Stimulated activated memory B cell treated with anti-CD40 and anti-IgM and Interleukin-4, amounts not matched to agents 10 μg/mL and 1 μg/mL and 100 μg/mL, for 72 hours (primary cell): ENCODE data around the gene HSPD1.
"Not testable (repeated sequence)": the region's sequence is repeated elsewhere in the genome, so short reads cannot be mapped to it uniquely, and the experiment has no call there.

Source experiments
- ATAC-seq: fragments of 150-1000 bp; cut with Tn5 transposase; 2 replicates; pipeline ENCODE4 v1.10.0; 2021
- H3K27ac Mint-ChIP-seq: one replicate; pipeline ENCODE4 v1.8.0; 2022; ENCODE audit warnings: mild to moderate bottlenecking, mixed read lengths
- H3K27me3 Mint-ChIP-seq: one replicate; pipeline ENCODE4 v1.8.0; 2022; ENCODE audit warnings: mixed read lengths
- H3K36me3 Mint-ChIP-seq: one replicate; pipeline ENCODE4 v1.8.0; 2022; ENCODE audit warnings: mixed read lengths
- H3K4me1 Mint-ChIP-seq: one replicate; pipeline ENCODE4 v1.8.0; 2022; ENCODE audit warnings: mixed read lengths
- H3K4me3 Mint-ChIP-seq: one replicate; pipeline ENCODE4 v1.8.0; 2022; ENCODE audit warnings: mild to moderate bottlenecking, moderate library complexity, mixed read lengths
- H3K9me3 Mint-ChIP-seq: one replicate; pipeline ENCODE4 v1.8.0; 2022; ENCODE audit warnings: mixed read lengths

The HSPD1 gene

DNA sequence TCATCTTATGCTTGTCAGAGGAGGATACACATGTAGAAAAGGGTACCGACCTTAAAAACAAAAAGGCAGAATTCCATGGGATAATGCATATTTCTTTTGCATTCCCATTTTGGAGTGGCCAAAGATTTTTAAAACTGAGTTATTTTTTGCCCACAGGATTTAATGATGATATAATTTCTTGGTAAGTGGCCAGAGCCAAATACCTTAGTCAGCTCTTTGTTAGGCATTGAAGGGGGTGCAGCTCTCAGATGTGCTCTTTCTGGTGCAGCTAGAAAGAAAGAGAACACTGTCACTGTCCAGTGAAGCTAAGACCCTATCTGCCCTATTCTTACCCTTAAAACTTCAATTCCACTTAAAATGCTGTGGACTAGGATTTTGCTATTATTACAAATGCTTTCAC lies 35.5 kb downstream of the HSPD1 start:
- ATAC-seq = no peak
- Mint-ChIP-seq H3K27me3 (no peaks in the 10 kb centered on the region), H3K4me3 (no peak overlapping the region), H3K27ac (no peak overlapping the region), H3K4me1 (peaks cover 5% of the 10 kb centered on the region), H3K9me3 (no peaks in the 10 kb centered on the region), H3K36me3 (peaks cover 42% of the 10 kb centered on the region)

DNA sequence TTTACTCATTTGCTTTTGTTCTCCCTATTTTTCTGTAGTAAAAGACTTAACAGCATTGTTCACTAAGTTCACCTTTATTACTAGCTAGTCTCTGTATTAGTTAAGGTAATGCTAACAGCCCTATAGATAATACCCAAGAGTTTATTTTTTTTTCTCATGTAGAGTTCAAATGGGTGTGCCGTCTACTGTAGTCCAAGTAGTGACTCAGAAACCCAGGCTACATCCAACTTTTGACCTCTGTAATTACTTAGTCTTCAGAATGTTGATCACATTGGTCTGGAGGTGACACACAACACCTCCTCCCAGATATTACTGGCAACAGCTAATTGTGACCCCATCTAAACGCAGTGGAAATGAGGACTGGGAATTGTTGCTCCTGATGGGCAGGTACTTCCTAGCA lies 38.6 kb downstream of the HSPD1 start:
- ATAC-seq = no peak
- peaks cover 22% of the 10 kb centered on the region for H3K4me1 Mint-ChIP-seq
- H3K27me3 Mint-ChIP-seq = no peaks in the 10 kb centered on the region
- H3K9me3 Mint-ChIP-seq = no peaks in the 10 kb centered on the region
- peaks cover 26% of the 10 kb centered on the region for H3K36me3 Mint-ChIP-seq
- H3K4me3 Mint-ChIP-seq = no peak overlapping the region
- no peak overlapping the region for H3K27ac Mint-ChIP-seq

DNA sequence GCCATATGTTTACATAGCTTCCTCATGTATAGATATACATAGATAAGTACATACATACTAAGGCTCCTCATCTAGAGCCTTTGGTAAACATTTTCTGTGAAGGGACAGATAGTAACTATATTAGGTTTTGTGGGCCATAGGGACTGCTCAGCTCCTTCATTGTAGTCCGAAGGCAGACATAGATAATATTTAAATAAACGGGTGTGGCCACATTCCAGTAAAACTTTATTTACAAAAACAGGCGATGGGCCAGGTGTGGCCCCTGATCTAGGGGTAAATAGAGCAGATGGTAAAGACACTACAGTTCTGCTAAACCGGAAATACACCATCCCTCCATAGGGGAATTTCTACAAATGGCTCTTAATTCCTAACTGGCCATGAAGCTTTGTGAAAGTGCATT lies 39.0 kb downstream of the HSPD1 start:
- Mint-ChIP-seq H3K27ac (no peak overlapping the region), H3K27me3 (no peaks in the 10 kb centered on the region)

DNA sequence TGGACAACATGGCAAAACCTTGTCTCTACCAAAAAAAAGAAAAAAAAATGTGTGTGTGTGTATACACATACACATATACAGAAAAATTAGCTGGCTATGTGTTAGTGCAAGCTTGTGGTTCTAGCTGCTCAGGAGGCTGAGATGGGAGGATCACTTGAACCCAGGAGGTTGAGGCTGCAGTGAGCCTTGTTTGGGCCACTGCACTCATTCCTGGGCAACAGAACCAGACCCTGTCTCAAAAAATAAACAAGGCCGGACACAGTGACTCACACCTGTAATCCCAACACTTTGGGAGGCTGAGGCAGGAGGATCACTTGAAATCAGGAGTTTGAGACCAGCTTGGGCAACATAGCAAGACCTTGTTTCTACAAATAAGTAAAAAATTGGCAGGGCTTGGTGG lies 44.2 kb downstream of the HSPD1 start:
- Mint-ChIP-seq H3K27ac (no peak overlapping the region), H3K9me3 (no peaks in the 10 kb centered on the region), H3K36me3 (peaks cover 11% of the 10 kb centered on the region), H3K4me3 (no peak overlapping the region), H3K4me1 (peaks cover 52% of the 10 kb centered on the region), H3K27me3 (no peaks in the 10 kb centered on the region)
- no peak for ATAC-seq

More for the DNA sequence above, 39.0 kb downstream of the HSPD1 start:
- Mint-ChIP-seq H3K4me1 (peaks cover 26% of the 10 kb centered on the region), H3K4me3 (no peak overlapping the region), H3K36me3 (peaks cover 25% of the 10 kb centered on the region), H3K9me3 (no peaks in the 10 kb centered on the region)
- no peak for ATAC-seq

DNA sequence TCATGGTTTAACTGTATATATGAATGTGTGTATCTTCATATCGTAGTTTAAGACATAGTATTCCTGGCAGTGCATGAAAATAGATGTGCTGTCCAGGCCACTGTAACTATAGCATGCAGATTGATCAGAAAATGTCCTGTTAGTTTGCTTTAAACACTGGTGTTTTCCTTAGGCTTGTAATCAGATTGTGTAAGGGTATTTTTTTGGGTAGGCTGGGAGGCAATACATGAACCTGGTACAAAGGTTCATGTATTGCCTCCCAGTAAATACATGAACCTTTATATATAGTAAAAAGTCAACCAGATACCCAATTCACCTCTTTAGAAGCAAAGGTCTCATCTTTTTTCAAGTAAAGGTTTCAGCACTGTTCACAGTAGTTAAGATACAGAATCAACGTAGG lies 44.7 kb downstream of the HSPD1 start:
- H3K27me3 Mint-ChIP-seq = no peaks in the 10 kb centered on the region
- peak overlapping the region; percentile 41 for H3K4me3 Mint-ChIP-seq
- H3K27ac Mint-ChIP-seq = no peak overlapping the region
- H3K4me1 Mint-ChIP-seq = peaks cover 50% of the 10 kb centered on the region
- no peak for ATAC-seq
- H3K9me3 Mint-ChIP-seq = no peaks in the 10 kb centered on the region
- H3K36me3 Mint-ChIP-seq = peaks cover 9% of the 10 kb centered on the region

DNA sequence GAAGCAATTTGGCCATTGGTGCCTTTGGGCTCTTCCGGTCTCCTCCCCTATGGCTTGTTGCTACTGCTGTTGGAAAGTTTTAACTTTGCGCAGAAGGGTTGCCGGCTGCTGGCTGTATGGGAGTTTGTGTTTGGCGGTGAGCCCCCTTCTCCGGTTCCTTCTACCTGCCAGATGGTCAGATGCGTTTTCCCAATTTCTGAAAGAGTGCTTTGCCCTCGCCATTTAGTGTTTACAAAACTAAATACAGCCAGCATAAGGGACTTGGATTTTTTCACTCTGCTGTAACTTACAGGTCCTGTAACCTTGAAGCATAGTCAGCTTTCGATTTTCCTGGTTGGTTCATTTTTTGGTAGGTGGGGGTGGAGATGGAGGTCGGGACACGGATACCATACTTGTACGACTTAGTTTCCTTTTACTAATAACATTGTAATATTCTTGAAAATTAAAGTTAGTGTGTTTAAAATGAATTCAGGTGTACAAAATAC lies 45.7 kb downstream of the HSPD1 start:
- H3K4me1 Mint-ChIP-seq = peaks cover 47% of the 10 kb centered on the region
- peaks cover 5% of the 10 kb centered on the region for H3K36me3 Mint-ChIP-seq
- peak overlapping the region; percentile 99 for H3K4me3 Mint-ChIP-seq
- H3K9me3 Mint-ChIP-seq = no peaks in the 10 kb centered on the region
- peak; percentile 56 for ATAC-seq
- H3K27me3 Mint-ChIP-seq = no peaks in the 10 kb centered on the region
- peak overlapping the region; percentile 98 for H3K27ac Mint-ChIP-seq

DNA sequence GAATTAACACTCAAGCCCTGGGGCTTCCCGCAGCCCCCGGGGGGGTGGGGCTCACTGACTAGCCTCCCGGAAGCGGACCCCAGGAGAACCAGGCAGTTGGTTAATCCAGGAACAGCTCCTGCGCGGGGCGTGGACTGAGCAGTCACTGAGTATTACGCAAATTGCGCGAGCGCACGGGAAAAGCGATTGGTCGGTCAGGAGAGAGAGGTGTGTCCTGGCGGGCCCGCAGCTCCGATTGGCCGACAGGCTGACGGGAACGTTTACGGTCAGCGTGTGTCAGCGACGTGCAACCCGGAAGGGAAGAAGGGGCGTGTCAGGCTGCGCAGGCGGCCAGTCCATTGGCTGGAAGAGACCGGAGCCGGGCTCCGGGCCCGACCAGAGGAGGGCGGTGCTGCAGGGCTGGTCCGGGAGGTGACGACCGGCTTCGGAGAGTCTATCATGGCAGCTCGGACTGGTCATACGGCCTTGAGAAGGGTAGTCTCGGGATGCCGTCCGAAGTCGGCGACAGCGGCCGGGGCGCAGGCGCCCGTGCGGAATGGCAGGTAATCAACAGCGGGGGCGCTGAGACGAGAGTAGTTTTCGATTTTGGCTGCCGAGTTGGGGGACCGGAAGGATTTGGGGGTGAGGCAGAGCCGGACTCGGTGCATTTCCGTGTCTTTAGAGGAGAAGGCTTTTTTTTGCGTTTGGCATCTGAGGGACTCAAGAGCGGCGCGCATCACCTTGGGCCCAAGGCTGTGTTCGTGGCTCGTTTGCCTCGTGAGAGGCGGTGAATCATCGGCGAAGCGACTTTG lies 46.3 kb downstream of the HSPD1 start, which contains the start of gene COQ10B:
Gene COQ10B (plus strand): TSS at position 430 of the 791 bp plus-strand sequence. CDS start 9 bp downstream, at position 439.
- Mint-ChIP-seq H3K36me3 (peaks cover 5% of the 10 kb centered on the region), H3K9me3 (no peaks in the 10 kb centered on the region), H3K4me1 (peaks cover 41% of the 10 kb centered on the region), H3K27me3 (no peaks in the 10 kb centered on the region), H3K4me3 (peak within 1 kb of the TSS; percentile 99), H3K27ac (peak within 1 kb of the TSS; percentile 98)
- peak; percentile 98 for ATAC-seq

DNA sequence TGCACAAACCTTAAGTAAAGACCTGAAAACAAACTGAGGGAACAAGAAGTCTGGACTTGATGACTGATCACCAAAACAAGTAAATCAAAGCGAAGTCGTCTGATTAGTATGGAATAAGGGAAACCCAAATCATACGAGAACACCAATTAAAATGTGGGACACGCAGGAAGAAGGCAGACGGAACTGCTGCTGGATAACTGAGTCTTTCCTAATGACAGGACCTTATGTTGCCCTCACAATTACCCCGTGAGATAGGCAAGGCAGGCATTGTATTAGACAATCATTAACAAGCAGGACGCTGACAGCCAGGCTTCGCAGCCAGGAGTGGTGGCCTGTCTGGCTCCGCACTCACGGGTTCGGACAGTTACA lies 46.9 kb downstream of the HSPD1 start:
- H3K27ac Mint-ChIP-seq = peak overlapping the region; percentile 98
- ATAC-seq = no peak
- H3K27me3 Mint-ChIP-seq = no peaks in the 10 kb centered on the region
- peak overlapping the region; percentile 99 for H3K4me3 Mint-ChIP-seq
- no peaks in the 10 kb centered on the region for H3K9me3 Mint-ChIP-seq
- H3K4me1 Mint-ChIP-seq = peaks cover 35% of the 10 kb centered on the region
- H3K36me3 Mint-ChIP-seq = peaks cover 5% of the 10 kb centered on the region

DNA sequence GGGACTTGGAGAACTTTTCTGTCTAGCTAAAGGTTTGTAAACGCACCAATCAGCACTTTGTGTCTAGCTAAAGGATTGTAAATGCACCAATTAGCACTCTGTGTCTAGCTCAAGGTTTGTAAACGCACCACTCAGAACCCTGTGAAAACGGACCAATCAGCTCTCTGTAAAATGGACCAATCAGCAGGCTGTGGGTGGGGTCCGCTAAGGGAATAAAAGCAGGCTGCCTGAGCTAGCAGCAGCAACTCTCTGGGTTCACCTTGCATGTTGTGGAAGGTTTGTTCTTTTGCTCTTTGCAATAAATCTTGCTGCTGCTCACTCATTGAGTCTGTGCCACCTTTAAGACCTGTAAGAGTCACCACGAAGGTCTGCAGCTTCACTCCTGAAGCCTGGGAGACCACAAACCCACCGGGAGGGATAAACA lies 48.7 kb downstream of the HSPD1 start:
- not testable (repeated sequence) for H3K36me3 Mint-ChIP-seq, ATAC-seq, H3K27ac Mint-ChIP-seq, H3K4me3 Mint-ChIP-seq, H3K9me3 Mint-ChIP-seq, H3K27me3 Mint-ChIP-seq
- peaks cover 29% of the 10 kb centered on the region for H3K4me1 Mint-ChIP-seq

DNA sequence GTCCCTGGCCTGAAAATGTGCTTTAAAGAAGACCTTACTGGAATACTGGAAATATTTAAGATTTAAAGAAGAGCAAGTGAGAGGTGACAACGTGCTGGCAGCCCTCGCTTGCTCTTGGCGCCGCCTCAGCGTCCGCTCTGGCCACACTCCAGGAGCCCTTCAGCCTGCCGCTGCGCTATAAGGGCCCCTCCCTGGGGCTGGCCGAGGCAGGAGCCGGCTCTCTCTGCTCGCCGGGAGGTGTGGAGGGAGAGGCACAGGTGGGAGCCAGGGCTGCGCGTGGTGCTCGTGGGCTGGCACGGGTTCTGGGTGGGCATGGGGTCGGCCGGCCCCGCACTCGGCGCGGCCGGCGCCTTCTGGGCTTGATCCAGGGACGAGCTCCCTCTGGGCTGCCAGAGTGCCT lies 49.2 kb downstream of the HSPD1 start:
- no peak for ATAC-seq
- Mint-ChIP-seq H3K4me3 (no peak overlapping the region), H3K9me3 (no peaks in the 10 kb centered on the region), H3K27ac (no peak overlapping the region), H3K36me3 (peaks cover under 1% of the 10 kb centered on the region), H3K27me3 (no peaks in the 10 kb centered on the region), H3K4me1 (peaks cover 24% of the 10 kb centered on the region)

DNA sequence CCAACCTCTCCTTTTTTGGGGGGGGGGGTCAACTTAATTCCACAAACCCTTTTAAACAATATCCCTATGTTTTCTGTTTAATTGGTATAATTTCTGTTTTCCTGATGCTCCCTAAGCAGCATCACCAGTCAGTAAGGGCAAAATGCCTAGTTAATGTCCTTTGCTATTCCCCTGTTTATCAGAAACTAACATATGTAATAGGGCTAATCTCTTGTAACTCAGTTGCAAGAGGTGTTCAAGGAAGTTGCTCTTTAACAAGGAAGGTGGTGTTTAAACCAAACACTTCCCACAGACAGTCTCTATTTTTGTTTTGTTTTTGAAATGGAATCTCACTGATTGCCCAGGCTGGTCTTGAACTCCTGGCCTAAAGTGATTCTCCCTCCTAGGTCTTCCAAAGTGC lies 52.8 kb downstream of the HSPD1 start:
- ATAC-seq = no peak
- no peaks in the 10 kb centered on the region for H3K27me3 Mint-ChIP-seq
- H3K4me1 Mint-ChIP-seq = no peaks in the 10 kb centered on the region
- no peak overlapping the region for H3K4me3 Mint-ChIP-seq
- H3K27ac Mint-ChIP-seq = no peak overlapping the region
- H3K9me3 Mint-ChIP-seq = no peaks in the 10 kb centered on the region
- H3K36me3 Mint-ChIP-seq = no peaks in the 10 kb centered on the region

DNA sequence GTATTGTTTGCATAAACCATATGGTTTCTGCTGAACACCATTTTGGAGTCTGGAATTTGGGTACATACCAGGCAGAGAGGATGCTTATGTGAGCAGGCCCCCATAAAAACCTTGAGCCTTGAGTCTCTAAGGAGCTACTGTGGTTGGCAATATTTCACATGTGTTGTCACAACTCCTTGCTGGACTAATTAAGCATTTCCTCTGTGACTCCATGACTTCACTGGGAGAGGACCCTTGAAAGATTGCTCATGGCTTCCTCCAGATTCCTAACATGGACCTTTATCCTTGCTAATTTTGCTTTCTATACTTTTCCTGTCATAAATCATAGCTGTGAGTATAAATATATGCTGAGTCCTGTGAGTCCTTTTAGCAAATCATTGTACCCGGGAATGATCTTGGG lies 53.9 kb downstream of the HSPD1 start:
- Mint-ChIP-seq H3K4me1 (no peaks in the 10 kb centered on the region), H3K27me3 (no peaks in the 10 kb centered on the region), H3K9me3 (no peaks in the 10 kb centered on the region), H3K4me3 (no peak overlapping the region), H3K36me3 (no peaks in the 10 kb centered on the region), H3K27ac (no peak overlapping the region)
- no peak for ATAC-seq

DNA sequence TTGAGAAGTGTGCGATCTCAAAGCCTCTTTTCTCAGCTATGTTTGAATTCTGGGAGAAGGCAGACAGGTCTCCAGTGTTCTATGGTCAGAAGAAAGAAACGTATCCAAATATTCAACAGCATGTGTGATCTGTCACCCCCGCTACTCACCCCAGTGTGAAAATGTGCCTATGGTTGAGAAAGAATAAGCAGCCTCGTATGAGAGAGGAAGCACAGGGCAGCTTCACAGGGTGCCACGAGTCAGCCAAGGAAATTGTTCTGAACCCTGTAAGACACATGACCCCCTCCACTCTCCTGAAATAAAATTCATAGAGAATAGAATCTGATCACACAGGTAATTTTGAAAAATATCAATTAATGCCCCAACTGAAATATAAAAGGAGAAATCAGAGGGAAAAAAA lies 56.8 kb downstream of the HSPD1 start:
- Mint-ChIP-seq H3K36me3 (no peaks in the 10 kb centered on the region), H3K4me1 (no peaks in the 10 kb centered on the region), H3K27me3 (no peaks in the 10 kb centered on the region), H3K9me3 (no peaks in the 10 kb centered on the region), H3K4me3 (no peak overlapping the region), H3K27ac (no peak overlapping the region)
- ATAC-seq = no peak

DNA sequence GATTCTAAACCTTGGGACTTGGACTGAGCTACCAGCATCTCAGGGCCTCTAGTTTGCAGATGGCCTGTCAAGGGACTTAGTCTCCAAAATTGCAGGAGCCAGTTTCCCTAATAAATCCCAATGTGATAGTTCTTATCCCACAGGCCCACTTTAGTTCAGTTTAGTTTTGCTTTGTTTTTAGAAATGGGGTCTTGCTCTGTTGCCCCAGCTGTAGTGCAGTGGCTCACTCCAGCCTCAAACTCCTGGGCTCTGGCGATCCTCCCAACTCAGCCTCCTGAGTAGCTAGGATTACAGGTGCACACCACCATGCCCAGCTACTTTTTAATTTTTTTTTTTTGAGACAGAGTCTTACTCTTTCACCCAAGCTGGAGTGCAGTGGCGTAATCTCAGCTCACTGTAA lies 62.3 kb downstream of the HSPD1 start:
- Mint-ChIP-seq H3K4me1 (peaks cover 32% of the 10 kb centered on the region), H3K27ac (no peak overlapping the region), H3K36me3 (peaks cover 10% of the 10 kb centered on the region), H3K4me3 (no peak overlapping the region), H3K27me3 (no peaks in the 10 kb centered on the region), H3K9me3 (no peaks in the 10 kb centered on the region)
- ATAC-seq = no peak
